Measurements from ENCODE around the gene KIAA1217.

Gene KIAA1217

GRCh38 chr10:24215603-24216002, 6.7 kb downstream of the KIAA1217 start:
- Histone ChIP-seq H3K9me3 (ENCODE audit: insufficient read depth, low read length) (no peaks in the 10 kb centered on the region), H4K20me1 (ENCODE audit: insufficient read depth, low read length) (peaks cover 4% of the 10 kb centered on the region; the same call in 1 of the 2 replicates), H3K79me2 (ENCODE audit: low read length) (peaks cover 3% of the 10 kb centered on the region; the same call in 1 of the 2 replicates), H3K4me3 (ENCODE audit: low read length) (no peak overlapping the region), H3K4me2 (ENCODE audit: low read length) (no peak overlapping the region), H3K9ac (ENCODE audit: low read length) (no peak overlapping the region), H3K4me1 (ENCODE audit: low read length) (peaks cover 9% of the 10 kb centered on the region), H3K36me3 (replicated peaks; ENCODE audit: low read depth, low read length) (no peaks in the 10 kb centered on the region), H3K27me3 (ENCODE audit: low read depth, low read length) (no peaks in the 10 kb centered on the region), H3K27ac (ENCODE audit: low read length) (no peak overlapping the region), H2AFZ (ENCODE audit: low read depth, low read length) (no peak overlapping the region)
- TF ChIP-seq EZH2phosphoT487 (IDR thresholded peaks at IDR 0.05; ENCODE audit: low read depth) (no peak), CTCF (IDR thresholded peaks at IDR 0.05; ENCODE audit: low read depth, low read length) (no peak)

GRCh38 chr10:24219963-24220362, 11.0 kb downstream of the KIAA1217 start:
- Histone ChIP-seq H3K9me3 (ENCODE audit: insufficient read depth, low read length) (no peaks in the 10 kb centered on the region), H2AFZ (ENCODE audit: low read depth, low read length) (no peak overlapping the region), H3K27me3 (ENCODE audit: low read depth, low read length) (no peaks in the 10 kb centered on the region), H3K27ac (ENCODE audit: low read length) (no peak overlapping the region), H3K4me2 (ENCODE audit: low read length) (no peak overlapping the region), H3K4me3 (ENCODE audit: low read length) (no peak overlapping the region), H3K36me3 (replicated peaks; ENCODE audit: low read depth, low read length) (no peaks in the 10 kb centered on the region), H3K79me2 (ENCODE audit: low read length) (no peaks in the 10 kb centered on the region), H4K20me1 (ENCODE audit: insufficient read depth, low read length) (peaks cover 4% of the 10 kb centered on the region; the same call in 1 of the 2 replicates), H3K4me1 (ENCODE audit: low read length) (no peaks in the 10 kb centered on the region), H3K9ac (ENCODE audit: low read length) (no peak overlapping the region)
- no peak for TF ChIP-seq EZH2phosphoT487 (IDR thresholded peaks at IDR 0.05; ENCODE audit: low read depth)
- TF ChIP-seq CTCF (IDR thresholded peaks at IDR 0.05; ENCODE audit: low read depth, low read length): no peak

GRCh38 chr10:24223341-24223740, 14.4 kb downstream of the KIAA1217 start:
- Histone ChIP-seq H3K9ac (ENCODE audit: low read length) (no peak overlapping the region), H3K27me3 (ENCODE audit: low read depth, low read length) (no peaks in the 10 kb centered on the region), H3K27ac (ENCODE audit: low read length) (no peak overlapping the region), H3K4me3 (ENCODE audit: low read length) (no peak overlapping the region), H3K36me3 (replicated peaks; ENCODE audit: low read depth, low read length) (no peaks in the 10 kb centered on the region), H3K4me1 (ENCODE audit: low read length) (no peaks in the 10 kb centered on the region), H3K79me2 (ENCODE audit: low read length) (no peaks in the 10 kb centered on the region), H4K20me1 (ENCODE audit: insufficient read depth, low read length) (no peaks in the 10 kb centered on the region), H3K9me3 (ENCODE audit: insufficient read depth, low read length) (no peaks in the 10 kb centered on the region), H2AFZ (ENCODE audit: low read depth, low read length) (no peak overlapping the region), H3K4me2 (ENCODE audit: low read length) (no peak overlapping the region)
- TF ChIP-seq EZH2phosphoT487 (IDR thresholded peaks at IDR 0.05; ENCODE audit: low read depth) (no peak), CTCF (IDR thresholded peaks at IDR 0.05; ENCODE audit: low read depth, low read length) (no peak)

- Histone ChIP-seq H3K79me2 (ENCODE audit: low read length) (no peaks in the 10 kb centered on the region), H3K4me3 (ENCODE audit: low read length) (no peak overlapping the region), H2AFZ (ENCODE audit: low read depth, low read length) (no peak overlapping the region), H4K20me1 (ENCODE audit: insufficient read depth, low read length) (no peaks in the 10 kb centered on the region), H3K9ac (ENCODE audit: low read length) (no peak overlapping the region), H3K4me2 (ENCODE audit: low read length) (no peak overlapping the region), H3K27me3 (ENCODE audit: low read depth, low read length) (no peaks in the 10 kb centered on the region), H3K27ac (ENCODE audit: low read length) (no peak overlapping the region), H3K36me3 (replicated peaks; ENCODE audit: low read depth, low read length) (no peaks in the 10 kb centered on the region), H3K9me3 (ENCODE audit: insufficient read depth, low read length) (no peaks in the 10 kb centered on the region), H3K4me1 (ENCODE audit: low read length) (no peaks in the 10 kb centered on the region)
- TF ChIP-seq CTCF (IDR thresholded peaks at IDR 0.05; ENCODE audit: low read depth, low read length): no peak
- no peak for TF ChIP-seq EZH2phosphoT487 (IDR thresholded peaks at IDR 0.05; ENCODE audit: low read depth)
Measured at GRCh38 chr10:24223953-24224352, 15.0 kb downstream of the KIAA1217 start.
